Subcutaneous abdominal adipose tissue (tissue), 5 donors: Measurements from ENCODE around the gene ZNF629.

Experiments used
- H3K27ac ChIP-seq: one replicate; pipeline ENCODE4 v1.7.0; 2013; ENCODE audit warnings: low read depth, mild to moderate bottlenecking, inconsistent platforms, low read length, moderate library complexity
- H3K27me3 ChIP-seq, 5 donors: one replicate each; pipeline ENCODE4 v1.7.0; 2013; ENCODE audit warnings: low read length in 5 of 5, inconsistent platforms in 1 of 5; ENCODE audit not compliant: control insufficient read depth in 5 of 5, insufficient read depth in 4 of 5
- H3K36me3 ChIP-seq, 5 donors: one replicate each; pipeline ENCODE4 v1.7.0; 2013; ENCODE audit warnings: low read length in 5 of 5; ENCODE audit not compliant: control insufficient read depth in 5 of 5, insufficient read depth in 5 of 5
- H3K4me1 ChIP-seq, 5 donors: one replicate each; pipeline ENCODE4 v1.7.0; 2013; ENCODE audit warnings: low read length in 5 of 5, mild to moderate bottlenecking in 3 of 5, moderate library complexity in 1 of 5; ENCODE audit not compliant: control insufficient read depth in 5 of 5, insufficient read depth in 5 of 5
- H3K4me3 ChIP-seq, 5 donors: one replicate each; pipeline ENCODE4 v1.7.0; 2013; ENCODE audit warnings: low read length in 5 of 5, low read depth in 1 of 5
- H3K9ac ChIP-seq, 5 donors: one replicate each; pipeline ENCODE4 v1.7.0; 2013; ENCODE audit warnings: low read length in 5 of 5, mild to moderate bottlenecking in 4 of 5, moderate library complexity in 3 of 5
- H3K9me3 ChIP-seq, 5 donors: one replicate each; pipeline ENCODE4 v1.7.0; 2013; ENCODE audit warnings: low read length in 5 of 5; ENCODE audit not compliant: control insufficient read depth in 5 of 5
- donor health status: healthy.
- donor health status: healthy.
- donor health status: healthy.
- donor health status: healthy.
- donor health status: healthy.

ZNF629 gene

DNA sequence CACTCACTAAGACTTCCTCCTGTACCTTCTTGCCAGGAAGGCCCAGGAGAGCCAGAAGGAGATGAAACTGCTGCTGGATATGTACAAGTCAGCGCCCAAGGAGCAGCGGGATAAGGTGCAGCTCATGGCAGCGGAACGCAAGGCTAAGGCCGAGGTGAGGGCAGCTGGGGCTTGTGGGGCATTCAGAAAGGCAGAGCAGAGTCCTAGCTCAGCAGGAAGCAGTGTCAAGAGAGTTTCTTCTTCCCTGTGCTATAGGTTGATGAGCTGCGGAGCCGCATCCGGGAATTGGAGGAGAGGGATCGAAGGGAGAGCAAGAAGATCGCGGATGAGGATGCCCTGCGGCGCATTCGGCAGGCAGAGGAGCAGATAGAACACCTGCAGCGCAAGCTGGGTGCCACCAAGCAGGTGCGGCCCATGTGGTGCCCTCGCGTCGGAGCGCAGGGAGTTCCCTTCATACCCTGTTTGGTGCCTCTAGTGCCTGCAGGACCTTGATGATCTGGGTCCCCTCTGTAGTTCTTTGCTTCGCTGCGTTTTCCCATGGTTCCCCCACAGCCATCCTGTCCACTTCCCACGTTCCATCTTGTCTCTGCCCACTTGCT is 18.3 kb downstream of the ZNF629 start:
- no peaks in the 10 kb centered on the region for H3K27me3 ChIP-seq
- H3K4me3 ChIP-seq: no peak overlapping the region
- H3K9me3 ChIP-seq: no peaks in the 10 kb centered on the region
- peaks cover 5 to 99% (median 96%) of the 10 kb centered on the region in 5 donors for H3K36me3 ChIP-seq
- H3K4me1 ChIP-seq: peaks cover 0 to 6% (median 4%) of the 10 kb centered on the region in 5 donors
- no peak overlapping the region for H3K27ac ChIP-seq
- no peak overlapping the region for H3K9ac ChIP-seq

DNA sequence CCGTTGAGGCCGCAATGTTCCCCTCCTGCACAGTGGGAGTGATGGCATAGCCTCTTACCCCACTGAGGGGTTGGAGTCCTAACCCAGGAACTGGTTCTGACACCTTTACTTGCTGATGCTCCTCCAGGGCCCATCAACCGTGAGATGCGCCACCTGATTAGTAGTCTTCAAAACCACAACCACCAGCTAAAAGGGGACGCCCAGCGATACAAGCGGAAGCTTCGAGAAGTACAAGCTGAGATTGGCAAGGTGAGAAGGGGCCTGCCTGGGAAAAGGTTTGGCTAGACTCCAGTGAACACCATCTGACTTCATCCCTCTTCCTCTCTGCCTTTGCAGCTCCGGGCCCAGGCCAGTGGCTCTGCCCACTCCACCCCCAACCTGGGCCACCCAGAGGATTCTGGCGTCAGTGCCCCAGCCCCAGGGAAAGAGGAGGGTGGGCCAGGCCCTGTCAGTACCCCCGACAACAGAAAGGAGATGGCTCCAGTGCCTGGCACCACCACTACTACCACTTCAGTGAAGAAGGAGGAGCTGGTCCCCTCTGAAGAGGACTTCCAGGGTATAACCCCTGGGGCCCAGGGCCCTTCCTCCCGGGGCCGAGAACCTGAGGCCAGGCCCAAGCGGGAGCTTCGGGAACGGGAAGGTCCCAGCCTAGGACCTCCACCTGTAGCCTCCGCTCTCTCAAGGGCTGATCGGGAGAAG is 19.1 kb downstream of the ZNF629 start:
- H3K36me3 ChIP-seq: peaks cover 7 to 98% (median 95%) of the 10 kb centered on the region in 5 donors
- H3K27ac ChIP-seq: no peak overlapping the region

DNA sequence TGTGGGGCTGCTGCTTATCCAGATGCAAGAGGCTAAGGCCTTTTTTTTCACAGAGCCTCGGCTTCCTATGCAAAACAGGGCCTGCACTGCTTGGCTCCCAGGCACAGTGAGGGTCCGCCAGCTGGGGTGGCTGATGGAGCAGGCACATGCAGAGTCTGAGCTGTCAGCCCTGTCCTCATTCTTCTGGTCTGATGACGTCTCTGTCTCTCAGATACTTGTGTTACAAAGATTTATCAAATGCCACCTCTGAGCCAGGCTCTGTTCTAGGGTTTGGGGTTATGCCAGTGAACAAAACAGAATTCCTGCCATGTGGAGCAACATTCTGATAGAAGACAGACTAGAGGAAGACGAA is 20.1 kb downstream of the ZNF629 start:
- Histone ChIP-seq H3K27me3 (no peaks in the 10 kb centered on the region), H3K9me3 (no peaks in the 10 kb centered on the region), H3K9ac (no peak overlapping the region), H3K4me1 (peaks cover 7 to 21% (median 17%) of the 10 kb centered on the region in 5 donors), H3K27ac (no peak overlapping the region), H3K4me3 (no peak overlapping the region), H3K36me3 (peaks cover 7 to 88% (median 85%) of the 10 kb centered on the region in 5 donors)

More for the DNA sequence above, 19.1 kb downstream of the ZNF629 start:
- Histone ChIP-seq H3K27me3 (no peaks in the 10 kb centered on the region), H3K4me3 (no peak overlapping the region), H3K9ac (no peak overlapping the region), H3K9me3 (no peaks in the 10 kb centered on the region), H3K4me1 (peaks cover 5 to 13% (median 12%) of the 10 kb centered on the region in 5 donors)

GRCh38 chr16:30766206-30766932 is 20.6 kb downstream of the ZNF629 start:
- Histone ChIP-seq H3K4me1 (peaks cover 7 to 26% (median 22%) of the 10 kb centered on the region in 5 donors), H3K4me3 (no peak overlapping the region), H3K27me3 (no peaks in the 10 kb centered on the region), H3K27ac (no peak overlapping the region), H3K9ac (no peak overlapping the region), H3K36me3 (peaks cover 7 to 83% (median 80%) of the 10 kb centered on the region in 5 donors), H3K9me3 (no peaks in the 10 kb centered on the region)

GRCh38 chr16:30764816-30765465 is 22.1 kb downstream of the ZNF629 start:
- peaks cover 7 to 34% (median 28%) of the 10 kb centered on the region in 5 donors for H3K4me1 ChIP-seq
- peaks cover 7 to 69% (median 67%) of the 10 kb centered on the region in 5 donors for H3K36me3 ChIP-seq
- no peaks in the 10 kb centered on the region for H3K27me3 ChIP-seq
- no peak overlapping the region for H3K4me3 ChIP-seq
- H3K9me3 ChIP-seq: no peaks in the 10 kb centered on the region
- no peak overlapping the region for H3K27ac ChIP-seq
- no peak overlapping the region for H3K9ac ChIP-seq

DNA sequence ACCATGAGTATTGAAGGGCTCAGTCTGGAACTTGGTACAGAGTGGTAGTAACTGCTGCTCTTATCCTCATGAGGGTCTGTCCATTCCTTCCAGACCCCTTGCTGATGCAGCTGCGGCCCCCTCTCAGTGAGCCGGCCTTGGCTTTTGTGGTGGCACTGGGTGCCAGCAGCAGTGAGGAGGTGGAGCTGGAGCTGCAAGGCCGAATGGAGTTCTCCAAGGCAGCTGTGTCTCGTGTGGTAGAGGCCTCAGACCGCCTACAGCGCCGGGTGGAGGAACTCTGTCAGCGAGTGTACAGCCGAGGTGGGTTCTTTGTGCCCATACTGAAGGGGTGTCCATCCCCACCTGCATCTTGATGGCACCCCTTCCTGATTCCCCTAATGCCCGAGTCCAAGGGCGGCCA is 22.9 kb downstream of the ZNF629 start:
- Histone ChIP-seq H3K4me1 (peaks cover 7 to 39% (median 28%) of the 10 kb centered on the region in 5 donors), H3K4me3 (no peak overlapping the region), H3K9ac (no peak overlapping the region), H3K36me3 (peaks cover 7 to 60% (median 60%) of the 10 kb centered on the region in 5 donors), H3K27ac (no peak overlapping the region), H3K9me3 (no peaks in the 10 kb centered on the region), H3K27me3 (no peaks in the 10 kb centered on the region)

- no peaks in the 10 kb centered on the region for H3K27me3 ChIP-seq
- peak overlapping the region; percentile 73 to 86 (median 75) for H3K9ac ChIP-seq
- H3K4me3 ChIP-seq: peak overlapping the region; percentile 83 to 97 (median 93)
- H3K9me3 ChIP-seq: no peaks in the 10 kb centered on the region
- H3K4me1 ChIP-seq: peaks cover 7 to 48% (median 28%) of the 10 kb centered on the region in 5 donors
- H3K27ac ChIP-seq: peak overlapping the region; percentile 69
- peaks cover 7 to 56% (median 51%) of the 10 kb centered on the region in 5 donors for H3K36me3 ChIP-seq
Measured at GRCh38 chr16:30762991-30763725, 23.8 kb downstream of the ZNF629 start.

GRCh38 chr16:30761928-30762902 is 24.8 kb downstream of the ZNF629 start, which contains the start of the genes CFAP119 and RNF40:
CFAP119 (minus strand) TSS chr16:30762062; CDS start chr16:30761748, 314 bp downstream.
RNF40 (plus strand) TSS chr16:30762322; CDS start chr16:30762546, 224 bp downstream.
- Histone ChIP-seq H3K27ac (peak within 1 kb of the TSS; percentile 69), H3K9ac (peak within 1 kb of the TSS; percentile 73 to 86 (median 75)), H3K4me3 (peak within 1 kb of the TSS; percentile 83 to 97 (median 93)), H3K27me3 (no peaks in the 10 kb centered on the region), H3K9me3 (no peaks in the 10 kb centered on the region), H3K4me1 (peaks cover 7 to 48% (median 28%) of the 10 kb centered on the region in 5 donors), H3K36me3 (peaks cover 6 to 53% (median 44%) of the 10 kb centered on the region in 5 donors)
